Measurements from ENCODE around the gene MYO1E.

MYO1E gene

DNA sequence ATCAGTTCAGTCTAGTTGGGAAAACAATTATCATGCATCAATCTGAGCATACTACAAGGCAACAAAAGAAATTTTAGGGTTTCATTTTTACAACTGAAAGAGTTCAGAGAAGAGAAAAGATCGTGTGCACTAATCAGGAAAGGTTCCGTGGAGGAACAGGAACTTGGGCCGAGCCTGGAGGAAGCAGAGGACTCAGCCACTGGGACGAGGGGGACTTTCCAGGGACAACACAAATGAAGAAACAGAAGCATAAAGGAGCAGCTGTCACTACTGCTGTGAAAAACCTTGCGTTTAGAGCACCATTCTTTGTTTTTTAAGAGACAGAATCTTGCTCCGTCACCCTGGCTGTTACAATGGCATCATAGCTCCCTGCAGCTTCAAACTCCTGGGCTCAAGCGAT lies 60.5 kb downstream of the MYO1E start:
- no peak for DNase-seq

GRCh38 chr15:59311195-59311594 lies 61.5 kb downstream of the MYO1E start:
- no peak for DNase-seq

DNA sequence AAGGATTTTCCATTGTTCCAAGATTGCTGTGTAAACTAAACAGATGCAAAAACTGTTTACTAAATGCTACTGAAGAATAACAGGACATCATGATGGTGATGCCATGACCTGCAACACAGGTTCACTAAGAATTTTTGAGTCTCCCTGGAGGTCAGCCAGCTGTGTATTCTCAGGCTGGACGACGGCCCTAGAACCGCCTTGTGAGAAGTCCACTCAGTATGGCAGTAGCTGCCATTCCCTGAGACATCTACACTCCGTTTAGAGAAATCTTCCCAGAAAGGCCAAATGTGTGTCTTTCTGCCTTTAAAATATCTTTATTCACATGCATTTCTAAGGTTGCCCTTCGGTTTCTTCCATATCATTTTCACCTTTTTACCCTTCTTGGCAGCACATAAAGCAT lies 63.3 kb downstream of the MYO1E start:
- no peak for DNase-seq

DNA sequence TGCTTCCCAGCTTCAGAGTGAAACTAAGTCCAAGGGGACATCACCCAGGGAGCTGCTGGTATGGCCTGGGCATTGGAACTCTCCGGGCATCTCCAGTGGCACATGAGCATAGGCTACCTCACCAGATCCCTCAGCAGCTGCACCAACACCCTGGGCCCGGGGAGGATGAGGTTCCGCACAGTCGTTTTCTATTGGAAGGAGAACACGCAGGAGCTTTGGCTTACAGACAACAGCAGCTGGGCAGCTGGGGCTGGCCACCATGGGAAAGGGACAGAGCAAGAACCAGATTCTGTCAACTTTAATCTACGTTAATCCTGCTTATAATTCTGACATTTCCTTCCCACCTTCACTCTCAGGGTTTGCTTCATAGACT lies 65.5 kb downstream of the MYO1E start:
- DNase-seq = no peak

- no peak for DNase-seq
Observed at GRCh38 chr15:59306520-59307164, 66.0 kb downstream of the MYO1E start.

GRCh38 chr15:59304807-59305206 lies 67.9 kb downstream of the MYO1E start:
- DNase-seq = no peak

DNA sequence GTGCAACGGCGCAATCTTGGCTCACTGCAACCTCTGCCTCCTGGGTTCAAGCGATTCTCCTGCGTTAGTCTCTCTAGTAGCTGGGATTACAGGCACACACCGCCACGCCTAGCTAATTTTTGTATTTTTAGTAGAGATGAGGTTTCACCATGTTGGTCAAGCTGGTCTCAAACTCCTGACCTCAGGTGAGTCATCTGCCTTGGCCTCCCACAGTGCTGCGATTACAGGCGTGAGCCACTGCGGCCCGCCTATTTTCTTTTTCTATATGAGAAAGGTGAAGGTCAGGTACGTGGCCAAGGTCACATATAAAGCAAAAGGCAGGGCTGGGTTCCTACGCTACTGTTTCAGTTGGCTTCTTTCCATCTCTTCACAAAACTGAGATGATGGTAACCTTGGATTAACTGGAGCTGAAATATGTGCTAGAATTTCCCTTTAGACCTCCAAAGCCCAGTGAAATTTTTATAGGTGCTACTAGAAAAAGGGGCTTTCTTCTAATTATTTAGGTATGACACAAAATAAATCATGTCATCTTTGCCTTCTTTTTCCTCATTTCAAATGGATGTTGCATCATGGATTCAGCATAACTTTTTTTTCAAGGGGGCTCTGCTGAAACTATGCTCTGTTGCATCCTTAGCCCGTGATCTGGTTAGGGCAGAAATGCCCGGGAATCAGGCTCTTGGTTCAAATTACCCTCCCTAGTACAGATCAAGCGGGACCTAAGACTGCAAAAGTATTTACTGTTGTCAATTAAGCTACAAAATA lies 68.5 kb downstream of the MYO1E start:
- peak; percentile 25 for DNase-seq

DNA sequence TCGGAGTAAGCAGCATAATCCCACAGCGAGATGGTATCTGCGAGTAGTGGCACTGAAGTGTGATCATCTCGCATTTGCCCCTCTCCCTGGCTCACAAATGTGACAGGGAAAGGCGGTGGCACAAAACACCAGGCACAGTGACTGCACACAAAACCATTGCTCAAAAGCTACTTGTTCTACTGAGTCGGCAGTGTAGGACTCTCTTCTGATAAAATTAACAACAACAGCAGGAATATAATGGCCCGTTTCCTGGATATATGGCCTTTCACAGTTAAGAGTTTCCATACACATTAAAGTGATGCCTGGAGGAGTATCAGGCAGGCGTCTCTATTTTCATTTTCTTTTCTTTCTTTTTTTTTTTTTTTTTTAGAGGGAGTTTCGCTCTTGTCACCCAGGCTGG lies 69.0 kb downstream of the MYO1E start:
- no peak for DNase-seq

GRCh38 chr15:59303136-59303535 lies 69.5 kb downstream of the MYO1E start:
- DNase-seq = no peak

DNA sequence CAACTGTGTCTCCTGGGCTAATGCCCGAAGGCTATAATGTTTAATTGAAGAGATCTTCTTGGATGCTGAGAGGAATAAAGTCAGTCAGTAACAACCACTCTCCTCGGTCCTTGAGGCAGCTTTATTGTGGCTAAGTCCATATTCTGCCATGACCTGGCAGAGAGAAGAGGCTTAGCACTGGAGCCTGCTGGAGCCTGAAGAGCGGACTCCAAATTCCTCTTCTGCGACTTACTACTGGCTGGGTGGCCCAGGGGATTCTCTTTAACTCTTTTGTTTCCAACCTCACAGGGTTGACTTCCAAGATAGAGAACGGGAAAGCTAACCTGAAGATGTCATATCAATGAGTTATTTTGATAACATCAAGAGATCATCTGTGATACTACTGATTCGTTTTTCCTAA lies 71.1 kb downstream of the MYO1E start:
- DNase-seq = no peak

GRCh38 chr15:59300618-59301139 lies 72.0 kb downstream of the MYO1E start:
- DNase-seq = no peak

- DNase-seq = peak; percentile 89
Observed at GRCh38 chr15:59299929-59300617, 72.6 kb downstream of the MYO1E start.

DNA sequence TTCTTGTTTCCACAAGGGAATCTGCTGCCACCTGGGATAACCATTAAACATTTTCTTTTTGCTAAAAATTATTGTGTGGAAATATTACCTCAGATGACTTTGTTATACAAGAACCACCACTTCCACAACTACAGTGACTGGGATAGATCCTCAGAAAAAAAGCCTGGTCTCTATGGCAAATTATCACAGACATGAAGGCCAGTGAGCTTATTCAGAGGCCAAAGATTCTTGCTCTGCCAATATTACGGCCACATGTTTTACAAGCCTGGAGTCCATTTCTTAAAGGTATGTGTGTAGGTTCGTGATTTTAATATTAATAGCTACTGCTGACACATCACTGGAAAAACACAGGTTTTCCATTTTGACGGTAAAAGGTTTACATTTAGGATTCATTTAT lies 73.8 kb downstream of the MYO1E start:
- no peak for DNase-seq

DNA sequence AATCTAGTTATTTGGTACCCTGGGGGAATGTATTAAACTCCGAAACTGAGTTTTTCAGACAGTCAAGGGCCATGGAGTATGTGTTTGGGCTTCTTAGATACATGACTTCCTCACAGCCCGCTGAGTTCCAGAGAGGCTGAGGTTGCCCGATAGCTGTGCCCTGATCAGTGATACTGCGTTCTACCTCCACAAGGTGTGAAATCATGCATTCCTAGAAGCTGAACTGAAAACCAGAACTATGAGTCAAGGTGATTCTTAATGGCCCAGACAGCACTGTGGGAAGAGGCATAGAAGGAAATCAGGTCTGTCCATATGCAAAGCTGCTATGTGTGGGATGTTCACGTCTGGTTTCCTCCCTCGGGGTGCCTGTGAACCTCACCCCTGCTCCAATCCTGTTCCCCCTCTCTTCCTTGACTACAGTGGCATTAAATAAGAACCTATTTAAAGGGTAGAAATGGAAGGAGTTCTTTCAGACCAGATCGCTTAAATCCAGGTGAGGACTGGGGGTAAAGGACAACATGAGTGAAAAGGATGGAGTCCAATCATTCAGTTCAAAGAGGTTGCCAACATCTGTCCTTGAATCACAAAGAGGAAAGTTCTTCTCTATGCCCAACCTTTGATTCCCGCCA lies 74.3 kb downstream of the MYO1E start:
- peak; percentile 75 for DNase-seq

GRCh38 chr15:59296181-59296617 lies 76.5 kb downstream of the MYO1E start:
- no peak for DNase-seq

DNA sequence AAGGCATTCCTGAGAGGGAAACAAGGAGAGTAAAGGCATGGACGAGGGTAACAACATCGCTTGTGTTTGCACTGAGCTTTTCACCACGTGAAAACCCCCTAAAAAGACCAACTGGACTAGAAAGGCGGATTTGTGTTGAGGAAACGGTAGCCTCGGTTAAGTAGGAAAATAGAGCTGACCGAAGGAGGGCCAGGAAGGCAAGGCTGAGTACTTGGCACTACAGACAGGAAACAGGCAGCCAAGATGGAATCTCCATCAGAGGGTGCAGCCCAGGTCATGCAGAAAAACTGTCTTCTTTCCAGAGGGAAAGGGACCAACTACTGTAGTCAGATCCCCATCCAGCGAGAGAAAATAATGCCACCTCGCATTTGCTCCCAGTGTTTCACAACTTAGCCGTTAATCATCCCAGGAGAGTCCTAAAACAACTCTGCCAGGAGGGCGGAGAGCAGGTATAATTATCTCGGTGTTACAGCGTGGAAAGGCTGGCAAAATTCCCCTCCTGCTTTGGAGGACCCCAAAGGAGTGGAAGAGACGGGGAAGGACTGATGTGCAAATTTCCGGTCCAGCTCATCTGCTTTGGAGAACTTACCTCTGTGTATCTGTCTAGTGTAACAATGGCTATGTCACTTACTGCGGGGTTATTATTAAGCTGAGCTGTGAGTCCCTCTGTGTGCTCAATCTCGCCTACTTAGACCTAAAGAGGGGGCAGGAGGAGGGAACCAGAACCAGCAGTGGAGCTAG lies 77.2 kb downstream of the MYO1E start:
- DNase-seq = no peak

DNA sequence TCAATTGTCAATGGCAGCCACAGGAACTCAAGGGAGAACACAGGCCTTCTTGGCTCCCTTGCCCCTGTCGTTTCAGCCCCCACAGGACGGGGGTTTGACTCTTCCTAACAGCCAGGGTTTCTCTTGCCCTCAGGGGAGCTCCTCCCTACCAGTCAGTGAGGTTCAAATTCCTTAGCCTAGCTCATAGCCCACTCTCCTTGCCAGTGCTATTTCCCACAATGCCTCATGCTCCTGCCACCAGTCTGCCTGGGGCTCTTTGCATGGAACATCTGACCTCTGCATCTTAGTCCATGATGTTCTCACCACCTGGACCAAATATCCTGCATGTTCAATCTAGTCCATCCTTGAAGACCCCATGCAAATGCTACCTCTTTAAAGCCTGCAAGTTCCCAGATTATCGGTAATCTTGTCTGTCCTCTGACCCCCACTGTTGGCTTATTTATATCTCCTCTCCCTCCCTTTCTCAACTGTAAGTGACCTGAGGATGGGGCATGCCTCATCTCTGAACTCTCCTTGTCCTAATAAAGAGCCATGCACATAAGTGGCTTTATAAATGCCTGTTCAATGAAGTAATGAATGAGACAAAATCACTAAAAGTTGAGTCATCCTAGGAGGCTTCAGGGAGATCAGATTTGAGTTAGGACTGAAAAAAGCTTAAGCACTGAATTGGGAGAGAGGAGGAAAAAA lies 78.0 kb downstream of the MYO1E start:
- DNase-seq = no peak

DNA sequence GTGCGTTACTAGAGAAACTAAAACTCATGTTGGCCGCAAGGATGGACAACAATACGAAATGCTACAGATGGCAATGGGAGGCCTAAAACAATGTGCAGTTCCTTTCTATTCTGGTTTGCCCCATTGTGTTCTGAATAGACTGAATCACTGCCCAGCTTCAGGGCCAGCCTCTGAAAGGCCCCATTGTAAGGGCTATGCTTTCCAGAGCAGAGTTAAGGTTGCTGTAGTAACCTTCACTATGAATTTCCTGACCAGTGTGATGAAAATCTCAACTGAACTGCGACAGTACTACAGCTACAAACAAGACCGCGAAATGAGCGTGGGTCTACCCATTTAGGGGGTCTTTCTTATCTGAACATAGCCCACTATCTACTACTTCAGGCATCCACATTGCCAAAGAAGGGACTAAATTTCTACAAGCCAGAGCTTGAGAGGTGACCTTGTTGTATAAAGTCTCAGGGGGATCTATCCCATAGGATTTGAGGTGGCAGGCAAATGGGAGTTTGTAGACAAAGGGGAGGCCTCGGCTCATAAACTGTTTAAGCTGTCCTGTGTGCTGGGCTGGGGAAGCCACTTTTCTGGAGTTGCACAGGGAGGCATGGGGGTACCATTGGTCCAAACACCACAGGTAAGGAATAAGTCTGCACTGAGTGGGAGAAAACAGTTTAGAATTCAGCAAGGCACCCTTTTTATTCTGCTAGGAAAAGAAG lies 80.1 kb downstream of the MYO1E start:
- no peak for DNase-seq

DNA sequence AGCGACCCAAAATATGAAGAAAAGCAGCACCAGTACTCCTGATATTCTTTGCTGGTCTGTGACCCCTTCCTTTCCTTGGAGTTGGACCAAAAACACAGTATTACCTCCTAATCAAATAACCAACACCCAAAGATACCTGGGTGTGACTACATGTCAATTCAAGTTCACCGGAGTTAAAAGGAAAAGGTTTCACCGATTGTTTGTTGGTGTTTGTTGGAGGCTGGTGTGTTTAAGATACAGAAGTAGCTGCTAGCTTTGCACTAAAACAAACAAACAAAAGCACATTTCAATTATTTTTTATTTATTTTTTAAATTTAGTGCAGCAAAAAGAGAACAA lies 81.5 kb downstream of the MYO1E start:
- no peak for DNase-seq

DNA sequence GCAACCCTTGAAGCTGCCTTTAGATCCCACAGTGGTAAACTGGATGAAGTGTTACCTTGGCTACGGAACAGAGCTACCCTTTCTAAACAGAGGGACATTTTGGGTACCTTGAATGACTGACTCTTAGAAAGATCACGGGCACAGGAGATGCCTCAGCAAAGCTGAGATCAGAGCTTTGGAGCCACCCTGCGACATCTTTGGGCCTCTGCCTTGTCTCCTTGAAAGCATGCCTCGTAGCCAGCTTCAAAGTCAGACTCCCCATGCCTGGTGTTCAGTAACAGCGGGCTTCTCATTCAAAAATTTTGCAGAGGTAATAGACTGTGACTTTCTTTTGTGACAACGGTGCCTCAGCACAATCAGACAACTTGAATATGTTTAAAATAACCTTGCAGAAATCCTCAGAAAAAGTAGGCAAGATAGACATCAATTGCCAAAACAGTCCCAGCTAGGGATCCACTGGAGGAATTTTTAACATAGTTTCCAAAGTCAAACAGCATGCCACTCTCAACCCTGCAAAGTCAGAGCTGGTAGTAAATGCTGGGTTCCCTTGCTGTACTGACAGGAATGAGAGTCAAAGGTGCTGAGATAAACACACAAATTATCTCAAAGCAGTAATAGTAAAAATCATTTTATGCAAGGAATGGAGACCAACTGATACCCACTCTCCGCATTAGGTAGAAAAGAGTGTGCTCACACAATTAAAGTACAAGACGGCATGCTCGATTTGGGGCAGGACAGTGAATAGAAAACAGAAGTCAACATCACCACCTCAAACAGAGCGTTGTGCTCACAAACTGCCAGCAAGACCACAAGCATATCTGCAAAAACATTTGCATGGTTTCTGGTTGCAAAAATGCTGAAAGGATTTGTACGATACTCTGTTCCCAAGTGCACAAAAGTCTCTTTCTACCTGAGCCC lies 82.1 kb downstream of the MYO1E start:
- no peak for DNase-seq

Data from activated CD4-positive, alpha-beta T cell treated with anti-CD3 and anti-CD28 coated beads, Interleukin-2, amount 50 U/mL, for 16 hours (primary cell).